GM23248 (cell line): ENCODE results near the gene PYY. TPM values are rescaled to one million over a fixed set of nuclear protein-coding genes. Genes with fewer than 3 reads are reported as not detected.

Experiments
- DNase-seq: peaks from one replicate; pipeline ENCODE4 v3.0.0-alpha.2; 2015
- H2AFZ ChIP-seq: fragments of 200-600 bp; sonication (generic); 2 replicates; pipeline ENCODE4 v1.6.1; 2016; ENCODE audit warnings: antibody characterized with exemption
- H3F3A ChIP-seq: fragments of 200-600 bp; sonication (generic); 2 replicates; pipeline ENCODE4 v1.6.1; 2016; ENCODE audit warnings: mild to moderate bottlenecking, antibody characterized with exemption, mixed run types; ENCODE audit not compliant: insufficient read depth
- H3K27ac ChIP-seq: fragments of 200-600 bp; sonication (generic); 2 replicates; pipeline ENCODE4 v1.5.1; 2016; ENCODE audit warnings: mild to moderate bottlenecking
- H3K27me3 ChIP-seq: fragments of 200-600 bp; sonication (generic); replicated peaks from 2 replicates; pipeline ENCODE4 v1.6.1; 2016; ENCODE audit warnings: mild to moderate bottlenecking; ENCODE audit not compliant: insufficient read depth
- H3K36me3 ChIP-seq: fragments of 200-600 bp; sonication (generic); 2 replicates; pipeline ENCODE4 v1.6.1; 2016; ENCODE audit warnings: low read depth, mild to moderate bottlenecking
- H3K4me1 ChIP-seq: fragments of 200-600 bp; sonication (generic); 2 replicates; pipeline ENCODE4 v1.6.1; 2016; ENCODE audit warnings: mild to moderate bottlenecking; ENCODE audit not compliant: insufficient read depth
- H3K4me2 ChIP-seq: fragments of 200-600 bp; sonication (generic); one replicate; pipeline ENCODE4 v1.6.1; 2016; ENCODE audit warnings: mild to moderate bottlenecking; ENCODE audit not compliant: unreplicated experiment
- H3K4me3 ChIP-seq: fragments of 200-600 bp; sonication (generic); 2 replicates; pipeline ENCODE4 v1.5.1; 2016; ENCODE audit warnings: mild to moderate bottlenecking
- H3K79me2 ChIP-seq: fragments of 200-600 bp; sonication (generic); 2 replicates; pipeline ENCODE4 v1.6.1; 2016; ENCODE audit warnings: mild to moderate bottlenecking; ENCODE audit not compliant: insufficient read depth
- H3K9ac ChIP-seq: fragments of 200-600 bp; sonication (generic); 2 replicates; pipeline ENCODE4 v1.6.1; 2016; ENCODE audit warnings: mild to moderate bottlenecking
- H3K9me2 ChIP-seq: fragments of 200-600 bp; sonication (generic); 2 replicates; pipeline ENCODE4 v1.6.1; 2016; ENCODE audit warnings: mixed run types, mild to moderate bottlenecking, moderate library complexity; ENCODE audit not compliant: insufficient read depth
- H3K9me3 ChIP-seq: fragments of 200-600 bp; sonication (generic); one replicate; pipeline ENCODE4 v1.6.1; 2017; ENCODE audit warnings: low read depth
- H4K20me1 ChIP-seq: fragments of 200-600 bp; sonication (generic); 2 replicates; pipeline ENCODE4 v1.6.0; 2016; ENCODE audit not compliant: insufficient read depth
- EZH2 ChIP-seq: fragments of 200-600 bp; sonication (generic); IDR thresholded peaks from 2 replicates; pipeline ENCODE4 v1.6.1; 2018; ENCODE audit warnings: antibody characterized with exemption, mild to moderate bottlenecking; ENCODE audit not compliant: insufficient read depth, poor library complexity, severe bottlenecking
- EZH2phosphoT487 ChIP-seq: fragments of 200-600 bp; sonication (generic); IDR thresholded peaks from 2 replicates; pipeline ENCODE4 v1.6.1; 2018; ENCODE audit warnings: antibody characterized with exemption, moderate library complexity, mild to moderate bottlenecking, low read depth; ENCODE audit not compliant: insufficient read depth
- WGBS, 2 experiments: methylation state at CpG; one replicate each; pipeline ENCODE4 v1.1.6; 2015 to 2017; ENCODE audit warnings: low lambda C conversion rate in 2 of 2, low coverage in 1 of 2; ENCODE audit errors: missing lambda C conversion rate in 2 of 2; 5-methylcytosine and 5-hydroxymethylcytosine counted together
- in situ Hi-C: fragments of 300-500 bp; cut with MboI; formaldehyde crosslinking; loops from 2 replicates; pipeline ENCODE4 v1.15.0; 2020
- polyA plus RNA-seq: library from polyadenylated mRNA; unstranded; fragments of >200 nt; fragmentation: Nextera tagmentation; extraction: Ambion mirVana; gene quantifications from 2 replicates; pipeline ENCODE4 v1.2.1, GENCODE V29; 2016
- total RNA-seq: library from RNA; depleted of rRNA; stranded (reverse); fragments of >200 nt; shearing (Covaris generic); gene quantifications from 2 replicates; pipeline ENCODE4 v1.2.3, GENCODE V29; 2014

Gene PYY
- total and polyA plus RNA-seq, 2 experiments from 2014 or later: not detected

DNA sequence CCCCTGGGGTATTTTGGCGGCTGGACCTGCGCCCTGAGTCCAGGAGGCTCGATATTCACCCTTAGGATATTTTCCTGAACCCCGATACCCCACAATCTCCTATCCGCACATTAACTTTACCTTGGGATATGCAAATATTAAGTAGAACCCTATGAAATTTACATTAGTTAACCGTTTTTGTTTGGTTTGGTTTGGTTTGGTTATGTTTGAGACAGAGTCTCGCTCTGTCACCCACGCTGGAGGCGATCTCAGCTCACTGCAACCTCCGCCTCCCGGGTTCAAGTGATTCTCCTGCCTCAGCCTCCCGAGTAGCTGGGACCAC, 41.4 kb upstream of the PYY start:
- in situ Hi-C loops: no loop called here

DNA sequence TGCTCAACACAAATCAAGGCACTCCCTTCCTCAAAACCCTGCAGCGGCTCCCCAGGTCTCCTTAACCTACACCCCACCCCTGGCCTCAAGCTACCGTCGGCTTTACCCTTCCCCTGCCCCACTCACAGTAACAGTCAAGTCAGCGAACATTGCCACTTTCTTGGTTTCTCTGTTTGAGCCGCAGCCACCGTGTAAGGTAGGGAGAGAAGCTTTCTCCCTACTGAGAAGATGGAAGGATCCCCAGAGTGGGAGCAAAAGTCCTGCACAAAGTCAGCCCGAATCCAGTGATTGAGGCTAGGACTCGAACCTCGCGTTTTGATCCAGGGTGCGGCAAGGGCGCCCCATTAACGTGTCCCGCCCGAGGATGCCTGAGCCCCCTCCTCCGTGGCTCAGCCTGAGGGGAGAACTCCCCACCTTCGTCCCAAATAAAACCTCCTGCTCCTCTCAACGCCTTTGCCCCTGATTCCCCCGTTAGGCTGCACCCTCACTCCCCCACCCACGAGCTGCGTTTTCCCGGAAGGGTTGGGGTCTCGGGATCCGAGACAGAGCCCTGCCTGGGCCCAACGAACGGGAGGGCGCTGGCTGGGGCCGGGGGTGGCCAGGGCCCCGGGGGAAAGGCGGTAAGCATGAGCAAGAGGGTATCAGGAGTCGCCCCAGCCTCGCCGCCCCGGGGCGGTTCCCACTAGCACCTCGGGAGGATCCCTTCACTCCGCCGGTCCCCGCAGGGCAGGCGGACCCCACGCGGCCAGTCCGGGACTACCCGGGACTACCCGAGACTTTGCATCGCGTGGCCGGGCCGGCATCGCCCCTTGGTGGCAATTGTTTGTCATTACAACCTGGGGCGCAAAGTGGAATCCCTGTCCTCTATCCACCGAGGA, 40.8 kb upstream of the PYY start:
- H4K20me1 ChIP-seq: no peaks in the 10 kb centered on the region
- H3K4me1 ChIP-seq: peaks cover 6% of the 10 kb centered on the region; the same call in 1 of the 2 replicates
- in situ Hi-C loops: no loop called here
- no peaks in the 10 kb centered on the region for H3K9me2 ChIP-seq
- H3K4me3 ChIP-seq: peak overlapping the region; percentile 67
- H3K9ac ChIP-seq: peak overlapping the region; percentile 62
- H3K27ac ChIP-seq: no peak overlapping the region
- peak overlapping the region; percentile 86 for H2AFZ ChIP-seq
- no peaks in the 10 kb centered on the region for H3K79me2 ChIP-seq
- DNase-seq: peak; percentile 82
- peaks cover 12% of the 10 kb centered on the region for H3F3A ChIP-seq
- 8 to 11% methylated on average over 46 of the region's 52 CpGs for WGBS, 2 experiments
- no peak for TF ChIP-seq EZH2
- TF ChIP-seq EZH2phosphoT487: no peak
- no peaks in the 10 kb centered on the region for H3K9me3 ChIP-seq
- no peaks in the 10 kb centered on the region for H3K36me3 ChIP-seq
- peak overlapping the region; percentile 79 for H3K4me2 ChIP-seq
- no peaks in the 10 kb centered on the region for H3K27me3 ChIP-seq

More for the DNA sequence above, 41.4 kb upstream of the PYY start:
- Histone ChIP-seq H3K9ac (peak overlapping the region; percentile 62; the same call in 1 of the 2 replicates), H2AFZ (peak overlapping the region; percentile 86), H3K9me2 (no peaks in the 10 kb centered on the region), H3K27ac (no peak overlapping the region), H3K27me3 (no peaks in the 10 kb centered on the region), H4K20me1 (no peaks in the 10 kb centered on the region), H3K36me3 (no peaks in the 10 kb centered on the region), H3F3A (peaks cover 12% of the 10 kb centered on the region), H3K79me2 (no peaks in the 10 kb centered on the region), H3K4me3 (no peak overlapping the region), H3K4me2 (peak overlapping the region; percentile 79), H3K9me3 (no peaks in the 10 kb centered on the region), H3K4me1 (peaks cover 6% of the 10 kb centered on the region; the same call in 1 of the 2 replicates)
- no peak for TF ChIP-seq EZH2
- no peak for TF ChIP-seq EZH2phosphoT487
- 21 to 22% methylated on average over 12 of the region's 12 CpGs for WGBS, 2 experiments
- DNase-seq: no peak

DNA sequence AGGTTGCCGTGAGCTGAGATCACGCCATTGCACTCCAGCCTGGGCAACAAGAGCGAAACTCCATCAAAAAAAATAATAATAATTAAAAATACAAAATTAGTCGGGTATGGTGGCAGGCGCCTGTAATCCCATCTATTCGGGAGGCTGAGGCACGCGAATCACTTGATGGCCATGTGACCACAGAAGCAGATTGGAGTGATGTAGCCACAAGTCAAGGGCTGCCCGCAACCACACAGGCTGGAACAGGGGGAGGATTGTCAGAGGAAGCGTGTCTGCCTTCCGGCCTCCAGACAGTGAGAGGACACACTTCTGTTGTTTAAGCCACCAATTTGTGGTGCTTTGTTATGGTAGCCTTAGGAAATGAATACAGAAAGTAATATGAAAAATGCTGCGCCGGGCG, 38.9 kb upstream of the PYY start:
- no peaks in the 10 kb centered on the region for H3K4me1 ChIP-seq
- no peaks in the 10 kb centered on the region for H4K20me1 ChIP-seq
- no peak overlapping the region for H2AFZ ChIP-seq
- H3K4me3 ChIP-seq: no peak overlapping the region
- no peaks in the 10 kb centered on the region for H3K9me2 ChIP-seq
- H3F3A ChIP-seq: no peaks in the 10 kb centered on the region
- H3K9me3 ChIP-seq: no peaks in the 10 kb centered on the region
- no peaks in the 10 kb centered on the region for H3K27me3 ChIP-seq
- no peaks in the 10 kb centered on the region for H3K36me3 ChIP-seq
- no peak for TF ChIP-seq EZH2
- no peak for TF ChIP-seq EZH2phosphoT487
- 93% methylated on average over 14 of the region's 14 CpGs for WGBS, 2 experiments
- no peak overlapping the region for H3K4me2 ChIP-seq
- no peak overlapping the region for H3K9ac ChIP-seq
- in situ Hi-C loops: no loop called here
- no peak overlapping the region for H3K27ac ChIP-seq
- no peak for DNase-seq
- H3K79me2 ChIP-seq: no peaks in the 10 kb centered on the region

DNA sequence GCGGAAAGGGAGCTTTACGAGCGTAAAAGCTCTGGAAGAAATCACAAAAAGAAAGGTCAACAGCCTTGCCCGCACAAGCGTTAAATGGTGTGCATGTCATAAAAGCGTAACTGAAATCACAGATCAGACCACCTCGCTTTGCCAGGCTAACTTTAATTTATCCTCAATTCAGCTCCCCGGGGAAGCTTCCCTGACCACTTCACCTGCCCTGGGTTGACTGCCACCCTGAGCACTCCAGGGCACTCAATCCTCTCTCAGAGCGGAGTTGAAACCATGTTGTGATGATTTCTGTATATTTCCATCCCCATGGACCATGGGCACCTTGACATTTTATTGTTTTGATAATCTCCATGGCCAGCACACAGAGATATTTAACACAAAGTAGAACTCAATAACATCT, 34.6 kb upstream of the PYY start:
- peaks cover 26% of the 10 kb centered on the region for H3K27me3 ChIP-seq
- in situ Hi-C loops: no loop called here
- H3K4me1 ChIP-seq: no peaks in the 10 kb centered on the region
- no peak overlapping the region for H3K4me2 ChIP-seq
- H3F3A ChIP-seq: no peaks in the 10 kb centered on the region
- no peaks in the 10 kb centered on the region for H3K9me3 ChIP-seq
- no peak for DNase-seq
- no peak overlapping the region for H3K9ac ChIP-seq
- H3K79me2 ChIP-seq: no peaks in the 10 kb centered on the region
- no peaks in the 10 kb centered on the region for H3K36me3 ChIP-seq
- no peak overlapping the region for H3K27ac ChIP-seq
- no peak overlapping the region for H3K4me3 ChIP-seq
- 34 to 43% methylated on average over 9 of the region's 9 CpGs for WGBS, 2 experiments
- no peak for TF ChIP-seq EZH2
- no peak for TF ChIP-seq EZH2phosphoT487
- H2AFZ ChIP-seq: no peak overlapping the region
- no peaks in the 10 kb centered on the region for H3K9me2 ChIP-seq
- no peaks in the 10 kb centered on the region for H4K20me1 ChIP-seq
